Fibroblast of lung (primary cell): Measurements from ENCODE around the gene KCNMB4. TPM values are rescaled to one million over a fixed set of nuclear protein-coding genes. Genes with fewer than 3 reads are reported as not detected.

Source experiments
- DNase-seq, 2 donors: peaks; one replicate each; pipeline versions ENCODE4 v3.0.0 to v3.0.0-alpha.2; 2010; ENCODE audit warnings: low read depth in 2 of 2
- H2AFZ ChIP-seq: 2 replicates; pipeline ENCODE4 v1.5.1; 2012; ENCODE audit warnings: low read length, control low read depth, inconsistent platforms
- H3K27ac ChIP-seq: 2 replicates; pipeline ENCODE4 v1.5.1; 2011; ENCODE audit warnings: low read length, control low read depth; ENCODE audit not compliant: insufficient read depth
- H3K27me3 ChIP-seq: 2 replicates; pipeline ENCODE4 v1.5.1; 2011; ENCODE audit warnings: mild to moderate bottlenecking, low read length; ENCODE audit not compliant: control insufficient read depth, insufficient read depth
- H3K36me3 ChIP-seq: 2 replicates; pipeline ENCODE4 v1.5.1; 2011; ENCODE audit warnings: low read length; ENCODE audit not compliant: control insufficient read depth, insufficient read depth
- H3K4me1 ChIP-seq: 2 replicates; pipeline ENCODE4 v1.5.1; 2011; ENCODE audit warnings: low read length; ENCODE audit not compliant: control insufficient read depth, insufficient read depth; ENCODE audit errors: extremely low read depth
- H3K4me2 ChIP-seq: 2 replicates; pipeline ENCODE4 v1.5.1; 2011; ENCODE audit warnings: low read length, control low read depth; ENCODE audit not compliant: insufficient read depth; ENCODE audit errors: extremely low read depth
- H3K4me3 ChIP-seq, 4 experiments: fragments of 200-600 bp in 1 of 4; sonication (generic) in 1 of 4; replicated peaks in 1 of 4; 2 replicates each; pipeline ENCODE4 v1.5.1; 2011 to 2016; ENCODE audit warnings: low read length in 4 of 4, low read depth in 3 of 4, mild to moderate bottlenecking in 3 of 4, control low read depth in 2 of 4, inconsistent platforms in 1 of 4, mixed read lengths in 1 of 4; ENCODE audit not compliant: insufficient read depth in 1 of 4; ENCODE audit errors: control extremely low read depth in 1 of 4
- H3K79me2 ChIP-seq: 2 replicates; pipeline ENCODE4 v1.5.1; 2012; ENCODE audit warnings: mild to moderate bottlenecking, low read length, inconsistent platforms; ENCODE audit not compliant: control insufficient read depth, insufficient read depth
- H3K9ac ChIP-seq: 2 replicates; pipeline ENCODE4 v1.5.1; 2011; ENCODE audit warnings: mild to moderate bottlenecking, low read length, control low read depth; ENCODE audit not compliant: insufficient read depth
- H3K9me3 ChIP-seq: 2 replicates; pipeline ENCODE4 v1.5.1; 2012; ENCODE audit warnings: low read depth, low read length; ENCODE audit not compliant: control insufficient read depth, insufficient read depth
- H4K20me1 ChIP-seq: 2 replicates; pipeline ENCODE4 v1.5.1; 2011; ENCODE audit warnings: low read length; ENCODE audit not compliant: control insufficient read depth, insufficient read depth; ENCODE audit errors: extremely low read depth
- CTCF ChIP-seq, 2 donors: IDR thresholded peaks in 1 of 2; conservative IDR thresholded peaks in 1 of 2; 1 replicate in 1 of 2; 2 replicates in 1 of 2; pipeline ENCODE4 v1.5.1; 2011 to 2012; ENCODE audit warnings: low read length in 2 of 2, control low read depth in 1 of 2, inconsistent platforms in 1 of 2, low read depth in 1 of 2, mild to moderate bottlenecking in 1 of 2
- EZH2 ChIP-seq: IDR thresholded peaks from 2 replicates; pipeline ENCODE4 v1.5.1; 2012; ENCODE audit warnings: low read length, control low read depth, mild to moderate bottlenecking; ENCODE audit errors: missing control alignments
- polyA plus RNA-seq, 2 donors: library from polyadenylated mRNA; depleted of rRNA in 1 of 2; stranded (reverse) in 1 of 2; unstranded in 1 of 2; fragments of >200 nt; gene quantifications; 2 replicates each; pipeline ENCODE4 v1.2.1, GENCODE V29; 2011 to 2012; ENCODE audit warnings: missing spikeins in 1 of 2
- total RNA-seq: library from RNA; depleted of rRNA; stranded (reverse); fragments of >200 nt; gene quantifications from 2 replicates; pipeline ENCODE4 v1.2.1, GENCODE V29; 2014

Gene KCNMB4
- total and polyA plus RNA-seq, 2 donors (not counting 1 experiment from before 2014, with no cell fraction given): 0.33 to 0.66 TPM

- Histone ChIP-seq H3K79me2 (no peaks in the 10 kb centered on the region), H3K9ac (no peak overlapping the region), H4K20me1 (no peaks in the 10 kb centered on the region), H3K9me3 (no peaks in the 10 kb centered on the region), H3K27ac (no peak overlapping the region), H3K4me1 (no peaks in the 10 kb centered on the region), H2AFZ (no peak overlapping the region), H3K36me3 (no peaks in the 10 kb centered on the region), H3K4me2 (no peak overlapping the region), H3K4me3 (no peak overlapping the region), H3K27me3 (no peaks in the 10 kb centered on the region)
- DNase-seq: no peak
- TF ChIP-seq EZH2 (no peak), CTCF (conservative IDR thresholded peaks at IDR 0.05 in 1 of 2, IDR thresholded peaks at IDR 0.05 in 1 of 2; ENCODE audit: low read depth in 1 of 2, low read length in 2 of 2) (no peak)
Measured at GRCh38 chr12:70403826-70404225, 37.7 kb downstream of the KCNMB4 start.

DNA sequence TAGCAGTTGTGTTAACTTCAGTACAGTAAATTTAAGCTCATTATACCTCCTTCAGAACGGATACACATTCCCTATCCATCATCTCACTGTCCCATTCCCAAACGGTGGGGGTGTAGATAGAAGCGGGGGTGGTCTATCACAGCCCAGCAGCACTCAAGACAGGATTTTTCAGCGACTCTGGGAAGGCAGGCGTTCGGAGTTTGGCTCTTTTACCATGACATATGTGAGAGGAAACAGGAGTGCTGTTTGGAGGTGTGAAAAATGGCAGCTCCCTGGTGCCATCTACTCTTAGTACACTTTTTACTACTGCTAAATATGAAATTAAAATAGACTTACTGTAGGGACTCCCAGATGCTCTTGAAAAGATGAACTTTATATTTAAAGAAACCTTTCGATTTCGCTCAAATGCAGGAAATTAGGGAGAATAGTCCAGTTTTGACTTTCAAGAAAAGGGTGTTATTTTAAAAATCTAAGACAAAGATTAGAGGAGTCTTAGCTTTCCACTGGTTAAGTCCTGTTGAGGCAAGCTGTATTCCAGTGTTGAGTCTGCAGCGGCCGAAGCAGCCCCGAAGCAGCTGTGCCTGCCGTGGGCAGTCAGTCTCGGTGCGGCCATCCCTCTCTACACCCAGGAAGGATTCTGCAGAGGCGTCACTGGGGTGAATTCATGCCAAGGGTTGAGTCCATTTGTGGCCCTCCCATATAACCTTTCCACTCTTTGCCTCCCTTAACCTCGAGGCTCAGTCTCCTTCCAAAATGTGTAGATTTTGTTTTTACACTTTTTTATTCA lies 42.1 kb downstream of the KCNMB4 start:
- Histone ChIP-seq H3K4me2 (no peak overlapping the region), H3K9ac (no peak overlapping the region), H3K36me3 (no peaks in the 10 kb centered on the region), H3K4me3 (no peak overlapping the region), H3K4me1 (no peaks in the 10 kb centered on the region), H3K27me3 (no peaks in the 10 kb centered on the region), H4K20me1 (no peaks in the 10 kb centered on the region), H2AFZ (no peak overlapping the region), H3K79me2 (no peaks in the 10 kb centered on the region), H3K9me3 (no peaks in the 10 kb centered on the region), H3K27ac (no peak overlapping the region)
- TF ChIP-seq EZH2 (no peak), CTCF (conservative IDR thresholded peaks at IDR 0.05 in 1 of 2, IDR thresholded peaks at IDR 0.05 in 1 of 2; ENCODE audit: low read depth in 1 of 2, low read length in 2 of 2) (no peak)
- no peak for DNase-seq

DNA sequence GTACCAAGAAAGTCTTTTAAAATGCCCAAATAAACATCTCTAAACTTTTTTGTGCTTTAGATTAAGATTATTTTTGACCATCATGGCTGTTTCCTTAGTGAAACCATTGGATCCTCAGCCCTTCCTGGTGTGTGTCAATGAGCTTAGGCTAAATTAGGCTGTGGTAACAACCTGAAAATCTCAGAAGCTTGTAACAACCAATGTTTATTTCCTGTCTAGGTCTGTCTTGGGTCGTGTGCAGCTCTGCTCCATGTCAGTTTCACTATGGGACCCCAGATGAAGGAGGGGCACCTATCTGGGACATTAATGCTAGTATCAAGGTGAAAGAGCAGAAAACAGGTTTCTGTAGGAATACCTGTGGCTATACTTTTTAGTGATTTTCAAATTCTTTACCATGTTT lies 49.9 kb downstream of the KCNMB4 start:
- Histone ChIP-seq H3K4me3 (no peak overlapping the region), H3K4me1 (no peaks in the 10 kb centered on the region), H4K20me1 (no peaks in the 10 kb centered on the region), H3K27ac (no peak overlapping the region), H3K9me3 (no peaks in the 10 kb centered on the region), H2AFZ (no peak overlapping the region), H3K9ac (no peak overlapping the region), H3K4me2 (no peak overlapping the region), H3K36me3 (no peaks in the 10 kb centered on the region), H3K79me2 (no peaks in the 10 kb centered on the region), H3K27me3 (no peaks in the 10 kb centered on the region)
- no peak for DNase-seq
- TF ChIP-seq CTCF (conservative IDR thresholded peaks at IDR 0.05 in 1 of 2, IDR thresholded peaks at IDR 0.05 in 1 of 2; ENCODE audit: low read depth in 1 of 2, low read length in 2 of 2) (no peak), EZH2 (no peak)
